ENCODE measurements around the gene BLVRA.
A peak's percentile ranks its signal among the peaks of the same experiment; 100 is the strongest.
"Not testable (repeated sequence)": the region's sequence is repeated elsewhere in the genome, so short reads cannot be mapped to it uniquely, and the experiment has no call there.

The BLVRA gene, protein sequence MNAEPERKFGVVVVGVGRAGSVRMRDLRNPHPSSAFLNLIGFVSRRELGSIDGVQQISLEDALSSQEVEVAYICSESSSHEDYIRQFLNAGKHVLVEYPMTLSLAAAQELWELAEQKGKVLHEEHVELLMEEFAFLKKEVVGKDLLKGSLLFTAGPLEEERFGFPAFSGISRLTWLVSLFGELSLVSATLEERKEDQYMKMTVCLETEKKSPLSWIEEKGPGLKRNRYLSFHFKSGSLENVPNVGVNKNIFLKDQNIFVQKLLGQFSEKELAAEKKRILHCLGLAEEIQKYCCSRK

DNA sequence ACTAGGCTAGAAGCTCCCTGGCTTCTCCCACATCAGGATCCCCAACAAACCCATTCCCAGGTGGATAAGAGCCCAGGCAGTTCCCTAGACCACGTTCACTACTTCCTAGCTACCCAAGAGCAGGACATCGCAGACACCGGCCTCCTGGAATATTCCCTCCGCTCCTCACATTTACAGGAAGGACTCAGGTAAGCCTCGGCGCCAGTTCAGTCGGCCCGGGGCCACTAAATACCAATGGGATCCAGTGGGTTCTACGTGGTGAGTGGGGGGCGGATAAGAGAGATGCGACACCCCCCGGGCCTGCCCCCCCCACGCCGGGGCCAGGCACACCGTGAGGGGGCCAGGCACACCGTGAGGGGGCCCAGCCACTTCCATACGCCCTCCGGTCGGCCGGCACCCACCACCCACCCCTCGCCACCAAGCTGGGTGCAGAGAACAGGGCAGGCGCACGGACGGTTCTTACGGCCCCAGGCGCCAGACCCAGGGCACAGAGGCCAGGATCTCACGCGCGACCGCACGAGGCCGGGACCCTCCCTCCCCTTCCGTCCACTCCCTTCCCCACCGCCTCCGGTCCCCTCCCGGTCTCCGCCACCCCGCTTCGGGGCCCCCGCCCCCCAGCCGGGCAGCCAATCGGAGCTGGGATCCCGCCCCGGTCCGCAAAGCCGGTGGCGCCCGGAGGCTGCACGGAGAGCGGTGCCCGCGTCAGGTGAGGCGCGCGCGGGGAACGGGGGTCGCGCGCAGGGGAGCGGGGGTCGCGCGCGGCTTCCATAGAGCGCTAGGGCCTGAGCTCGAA is at the start of gene BLVRA:
Gene BLVRA (plus strand): TSS at position 652 of the 793 bp plus-strand sequence. CDS start 12,479 bp downstream, outside the sequence.
- peak; percentile 57 for DNase-seq (ENCODE audit: low spot score)

DNA sequence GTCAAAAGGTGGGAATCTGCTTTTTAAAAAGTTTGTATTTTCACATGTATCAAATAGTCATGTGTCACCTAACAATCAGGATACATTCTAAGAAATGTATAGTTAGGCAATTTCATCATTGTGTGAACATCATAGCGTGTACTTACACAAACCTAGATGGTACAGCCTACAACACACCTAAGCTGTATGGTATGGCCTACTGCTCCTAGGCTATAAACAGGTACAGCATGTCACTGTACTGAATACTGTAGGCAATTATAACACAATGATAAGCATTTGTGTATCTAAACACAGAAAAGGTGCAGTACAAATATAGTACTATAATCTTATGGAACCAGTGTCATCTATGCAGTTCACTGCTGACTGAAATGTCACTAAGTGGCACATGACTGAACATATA is 47.0 kb upstream of the BLVRA start:
- no peak for DNase-seq (ENCODE audit: low spot score)

DNA sequence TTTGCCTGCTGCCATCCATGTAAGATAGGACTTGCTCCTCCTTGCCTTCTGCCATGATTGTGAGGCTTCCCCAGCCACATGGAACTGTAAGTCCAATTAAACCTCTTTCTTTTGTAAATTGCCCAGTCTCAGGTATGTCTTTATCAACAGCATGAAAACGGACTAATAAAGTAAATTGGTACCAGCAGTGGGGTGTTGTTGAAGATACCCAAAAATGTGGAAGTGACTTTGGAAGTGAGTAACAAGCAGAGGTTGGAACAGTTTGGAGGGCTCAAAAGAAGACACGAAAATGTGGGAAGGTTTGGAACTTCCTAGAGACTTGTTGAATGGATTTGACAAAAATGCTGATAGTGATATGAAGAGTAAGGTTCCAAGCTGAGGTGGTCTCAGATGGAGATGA is 42.5 kb upstream of the BLVRA start:
- DNase-seq (ENCODE audit: low spot score) = not testable (repeated sequence)

DNA sequence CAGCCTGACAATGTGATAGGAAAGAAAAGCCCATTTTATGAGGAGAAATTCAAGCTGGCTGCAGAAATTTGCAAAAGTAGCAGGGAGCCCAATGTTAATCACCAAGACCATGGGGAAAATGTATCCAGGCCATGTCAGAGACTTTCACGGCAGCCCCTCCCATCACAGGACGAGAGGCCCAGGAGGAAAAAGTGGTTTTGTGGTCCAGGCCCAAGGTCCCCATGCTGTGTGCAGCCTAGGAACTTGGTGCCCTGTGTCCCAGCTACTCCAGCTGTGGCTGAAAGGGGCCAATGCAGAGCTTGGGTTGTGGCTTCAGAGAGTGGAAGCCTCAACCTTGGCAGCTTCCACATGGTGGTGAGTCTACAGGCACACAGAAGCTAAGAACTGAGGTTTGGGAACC is 41.9 kb upstream of the BLVRA start:
- no peak for DNase-seq (ENCODE audit: low spot score)

DNA sequence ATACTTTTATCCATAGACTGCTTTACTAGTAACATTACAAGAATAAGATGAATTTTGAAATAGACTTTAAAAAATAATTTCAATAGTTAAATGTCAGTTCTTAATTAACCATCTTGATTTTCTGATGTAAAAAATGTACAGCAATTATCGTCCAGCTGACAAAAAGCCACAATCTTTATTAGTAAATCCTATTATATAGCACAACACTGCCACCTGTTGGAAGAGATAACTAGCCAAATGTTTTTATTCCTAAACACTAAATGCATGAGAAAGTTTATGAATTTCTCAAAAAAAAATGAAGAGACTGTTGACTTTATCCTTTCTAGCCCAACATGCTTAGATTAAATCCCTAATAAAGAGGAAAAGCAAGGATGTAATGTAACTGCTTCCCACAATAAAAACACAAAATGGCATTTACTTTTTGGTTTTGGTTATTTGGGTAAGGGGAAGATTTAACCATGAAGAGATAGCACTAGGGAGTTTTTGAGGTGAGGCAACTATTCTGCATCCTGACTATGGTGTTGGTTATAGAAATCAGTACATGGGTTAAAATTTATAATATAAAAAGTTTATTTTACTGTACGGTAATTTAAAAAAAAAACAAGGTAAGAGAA is 37.2 kb upstream of the BLVRA start:
- DNase-seq (ENCODE audit: low spot score) = peak; percentile 69

DNA sequence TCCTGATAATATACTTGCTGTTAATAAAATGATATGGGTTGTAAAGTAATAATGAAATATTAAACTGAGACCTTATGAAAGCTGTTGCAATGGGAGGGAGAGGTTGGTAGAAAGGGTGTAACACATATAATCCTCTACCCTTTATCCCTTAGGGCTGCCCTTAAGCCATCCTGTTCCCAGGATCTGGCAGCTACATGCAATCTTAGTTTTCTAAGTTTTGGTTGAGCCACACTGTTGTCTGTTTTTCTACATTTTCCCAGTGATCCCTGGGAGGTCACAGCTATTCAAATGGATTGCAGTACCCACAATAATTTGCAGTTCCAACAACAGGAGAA is 35.5 kb upstream of the BLVRA start:
- DNase-seq (ENCODE audit: low spot score) = no peak

DNA sequence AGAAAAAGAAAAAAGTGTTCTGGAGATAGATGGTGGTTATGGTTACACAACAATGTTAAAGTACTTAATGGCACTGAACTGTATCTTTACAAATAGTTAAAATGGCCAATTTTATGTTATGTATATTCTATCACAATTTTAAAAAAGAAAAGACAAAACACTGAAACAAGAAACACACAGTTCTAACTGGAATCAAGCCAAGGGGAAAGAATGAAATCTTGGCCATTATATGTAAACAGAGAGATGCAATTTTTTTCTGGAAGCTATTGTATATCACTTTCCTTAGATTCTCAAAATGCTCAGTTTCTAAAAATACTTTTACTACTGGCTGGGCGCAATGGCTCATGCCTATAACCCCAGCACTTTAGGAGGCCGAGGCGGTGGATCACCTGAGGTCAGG is 33.2 kb upstream of the BLVRA start:
- DNase-seq (ENCODE audit: low spot score) = no peak

DNA sequence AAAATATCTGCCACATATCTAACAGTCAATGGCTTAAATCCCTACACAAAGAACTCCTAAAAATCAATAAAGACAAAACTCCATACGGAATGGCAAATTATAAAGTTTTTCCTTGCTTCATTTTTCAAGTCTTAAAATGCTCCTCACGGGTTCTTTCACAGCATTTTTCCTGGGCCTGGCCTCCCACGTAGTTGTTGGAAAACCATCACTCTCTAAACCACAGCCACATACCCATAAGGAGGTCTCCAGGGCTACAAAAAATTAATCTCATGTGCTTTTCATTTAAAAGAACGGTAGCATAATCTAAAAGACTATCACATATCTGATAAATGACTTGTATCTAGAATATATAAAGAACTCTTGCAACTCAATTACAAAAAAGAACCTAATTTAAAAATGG is 32.0 kb upstream of the BLVRA start:
- DNase-seq (ENCODE audit: low spot score) = no peak

GRCh38 chr7:43727003-43727402 is 31.5 kb upstream of the BLVRA start:
- no peak for DNase-seq (ENCODE audit: low spot score)

GRCh38 chr7:43727494-43727893 is 31.0 kb upstream of the BLVRA start:
- no peak for DNase-seq (ENCODE audit: low spot score)

GRCh38 chr7:43729214-43729923 is 29.1 kb upstream of the BLVRA start, which contains the start of gene COA1:
COA1 (minus strand) TSS chr7:43729523; CDS start chr7:43648614, 80,909 bp downstream.
- peak; percentile 73 for DNase-seq (ENCODE audit: low spot score)

GRCh38 chr7:43729924-43730248 is 28.6 kb upstream of the BLVRA start:
- DNase-seq (ENCODE audit: low spot score) = no peak

- not testable (repeated sequence) for DNase-seq (ENCODE audit: low spot score)
These were observed 27.0 kb upstream of the BLVRA start for GRCh38 chr7:43731494-43731893.

- DNase-seq (ENCODE audit: low spot score) = not testable (repeated sequence)
These were observed 23.7 kb upstream of the BLVRA start for GRCh38 chr7:43734575-43735332.

DNA sequence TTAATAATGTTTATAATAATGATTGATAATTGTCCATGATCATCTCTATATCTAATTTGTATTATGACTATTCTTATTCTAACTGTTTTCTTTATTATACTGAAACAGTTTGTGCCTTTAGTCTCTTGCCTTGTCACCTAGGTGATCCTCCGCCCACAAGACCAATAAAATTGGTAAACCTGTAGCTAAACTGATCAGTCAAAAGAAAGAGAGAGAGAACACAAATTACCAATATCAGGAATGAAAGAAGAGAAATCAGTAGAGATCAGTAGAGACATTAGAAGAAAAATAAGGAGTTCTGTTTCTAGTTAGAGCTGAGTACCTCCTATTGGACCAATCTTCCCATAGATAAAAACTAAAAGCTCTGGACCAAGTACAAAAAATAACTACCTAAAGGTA is 23.1 kb upstream of the BLVRA start:
- DNase-seq (ENCODE audit: low spot score) = no peak

GRCh38 chr7:43735802-43736603 is 22.5 kb upstream of the BLVRA start:
- DNase-seq (ENCODE audit: low spot score) = no peak

GRCh38 chr7:43737467-43738127 is 20.9 kb upstream of the BLVRA start:
- DNase-seq (ENCODE audit: low spot score) = no peak

DNA sequence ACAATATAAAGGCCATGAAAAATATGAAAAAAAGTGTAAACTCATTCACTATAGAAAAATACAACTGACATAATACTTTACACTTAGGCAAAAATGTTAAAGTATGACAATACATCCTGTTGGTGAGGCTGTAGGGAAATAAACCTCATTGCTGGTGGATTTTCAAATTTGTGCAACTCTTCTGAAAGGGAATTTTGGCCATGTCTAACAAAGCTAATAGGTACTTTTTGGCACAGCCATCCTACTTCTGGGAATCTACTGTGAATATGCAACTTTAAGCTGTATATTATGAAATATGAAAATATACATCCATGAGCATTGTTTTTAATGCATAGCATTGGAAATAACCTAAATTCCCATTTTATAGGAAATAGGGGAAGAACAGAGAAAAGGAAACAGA is 15.8 kb upstream of the BLVRA start:
- no peak for DNase-seq (ENCODE audit: low spot score)

DNA sequence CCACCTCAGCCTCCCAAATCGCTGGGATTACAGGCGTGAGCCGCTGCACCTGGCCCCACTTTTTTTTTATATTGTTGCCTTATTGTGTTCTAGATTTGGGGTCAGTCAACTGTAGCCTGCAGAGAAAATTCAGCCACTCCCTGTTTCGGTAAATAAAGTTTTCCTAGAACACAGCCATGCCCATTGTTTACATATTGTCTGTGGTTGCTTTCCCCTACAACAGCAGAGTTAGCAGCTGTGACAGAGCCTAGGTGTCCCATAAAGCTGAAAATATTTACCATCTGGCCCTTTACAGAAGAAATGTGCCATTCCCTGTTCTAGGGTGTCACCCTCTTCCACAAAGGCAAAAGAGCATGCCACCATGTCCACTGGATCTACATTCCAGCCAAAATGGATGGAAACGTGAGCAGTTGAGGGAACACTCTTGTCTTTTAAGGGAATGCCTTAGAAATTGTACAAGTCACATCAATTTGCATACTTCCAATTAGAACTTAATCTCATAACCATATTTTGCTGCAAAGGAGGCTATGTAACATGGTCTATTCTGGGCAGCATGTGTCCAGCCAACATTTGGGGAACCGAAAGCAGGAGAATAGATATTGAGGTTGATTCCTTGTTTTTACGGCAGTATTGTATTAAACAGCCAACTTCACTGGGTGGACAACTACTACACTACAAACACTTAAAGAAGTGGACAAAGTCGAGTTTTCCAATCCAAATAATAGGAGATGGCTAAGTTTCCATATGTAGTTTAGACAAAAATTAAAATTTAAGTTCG is 11.0 kb upstream of the BLVRA start:
- DNase-seq (ENCODE audit: low spot score) = no peak

Measured in COLO829 (cell line).